A204.1 (cell line): ENCODE results near the gene GBP3.
"Not testable (repeated sequence)": the region's sequence is repeated elsewhere in the genome, so short reads cannot be mapped to it uniquely, and the experiment has no call there.

Source experiments
- FAIRE-seq: peaks from 2 replicates; lab custom pipeline; 2012; peaks lifted over from hg19 to GRCh38; lab: Jason Lieb, UNC

Gene GBP3

GRCh38 chr1:89022167-89022959 is at the start of gene GBP3:
Gene GBP3 (minus strand): TSS chr1:89022866. CDS start chr1:89020721, 2,145 bp downstream.
- FAIRE-seq, result peak; percentile 95

- FAIRE-seq, result no peak
Observed at GRCh38 chr1:89070509-89070908, 47.8 kb upstream of the GBP3 start.

- peak; percentile 29 for FAIRE-seq
Observed at GRCh38 chr1:89069951-89070350, 47.3 kb upstream of the GBP3 start.

GRCh38 chr1:89068291-89068690 is 45.6 kb upstream of the GBP3 start:
- FAIRE-seq, result no peak

- FAIRE-seq, result peak; percentile 97
Observed at GRCh38 chr1:89065079-89065868, 42.6 kb upstream of the GBP3 start, which contains the start of gene GBP1. Gene GBP1 (minus strand): TSS chr1:89065208. CDS start chr1:89063234, 1,974 bp downstream.

DNA sequence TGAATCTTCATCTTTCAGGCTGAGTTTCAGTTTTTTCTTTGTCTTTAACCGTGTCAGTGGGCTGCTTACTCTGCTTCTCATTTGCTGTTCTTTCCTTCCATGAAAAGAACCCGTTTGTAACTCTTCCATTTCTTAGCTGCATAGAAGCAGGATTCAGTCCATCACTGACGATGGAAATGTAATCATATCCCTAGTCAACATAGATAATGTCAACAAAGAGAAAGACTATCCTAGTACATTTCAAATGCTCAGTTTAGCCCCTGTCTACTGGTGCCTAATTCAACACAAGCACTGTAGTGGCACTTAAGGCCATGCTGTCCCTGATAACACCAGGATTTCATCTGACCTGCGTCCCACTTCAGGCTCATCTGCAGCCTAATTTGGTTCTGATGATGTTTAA is 42.0 kb upstream of the GBP3 start:
- FAIRE-seq, result no peak

GRCh38 chr1:89063094-89063493 is 40.4 kb upstream of the GBP3 start:
- no peak for FAIRE-seq

DNA sequence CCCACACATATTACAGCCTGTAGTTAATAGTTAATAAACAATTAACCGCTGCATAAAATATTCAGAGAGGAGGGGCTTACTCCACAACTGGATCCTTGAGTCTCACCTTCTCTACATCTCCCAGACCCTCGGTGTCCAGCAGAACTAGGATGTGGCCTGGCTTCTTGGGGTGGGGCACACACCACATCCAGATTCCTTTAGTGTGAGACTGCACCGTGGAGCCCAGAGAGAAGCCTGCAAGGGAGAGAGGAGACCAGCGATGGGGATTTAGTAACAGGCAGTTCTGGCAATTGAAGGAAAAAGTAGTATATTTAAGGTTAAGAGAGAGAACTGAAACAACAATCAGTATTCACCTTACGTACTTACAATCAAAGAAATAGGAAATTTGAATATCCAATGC is 37.4 kb upstream of the GBP3 start:
- FAIRE-seq, result no peak

DNA sequence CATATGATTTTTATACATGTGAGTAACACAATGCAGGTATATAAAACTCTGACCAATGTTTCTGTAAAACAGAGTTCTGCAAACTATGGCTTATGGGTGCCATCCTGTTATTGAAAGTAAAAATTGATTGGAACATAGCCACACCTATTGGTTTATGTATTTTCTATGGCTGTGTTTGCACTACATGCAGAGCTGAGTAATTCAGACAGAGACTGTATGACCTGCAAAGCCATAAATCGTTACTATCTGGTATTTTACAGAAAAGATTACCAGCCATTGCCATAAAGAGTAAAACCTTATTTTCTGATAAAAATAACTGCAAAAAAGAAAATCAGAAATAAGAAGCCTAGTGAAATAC is 29.3 kb upstream of the GBP3 start:
- FAIRE-seq, result no peak

- no peak for FAIRE-seq
Observed at GRCh38 chr1:89051300-89051954, 28.8 kb upstream of the GBP3 start.

DNA sequence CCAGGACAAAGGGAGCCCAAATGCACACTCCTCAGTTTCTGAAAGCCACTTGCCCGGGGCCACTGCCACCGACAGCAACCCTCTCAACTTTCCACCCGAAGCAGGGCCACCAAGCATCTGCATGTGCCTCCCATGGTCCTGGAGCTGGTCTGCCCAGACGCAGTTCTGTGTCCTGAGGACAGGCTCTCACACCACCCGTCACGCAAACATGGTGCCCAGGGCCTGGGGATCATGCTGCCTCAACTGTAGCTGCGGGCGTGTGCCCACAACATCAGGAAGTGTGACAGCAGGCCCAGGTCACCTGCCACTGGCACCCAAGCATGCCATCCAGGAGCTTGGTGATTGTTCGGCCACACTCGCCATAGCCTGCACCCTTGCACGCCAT is 28.0 kb upstream of the GBP3 start:
- FAIRE-seq, result no peak

GRCh38 chr1:89049901-89050648 is 27.4 kb upstream of the GBP3 start:
- not testable (repeated sequence) for FAIRE-seq

DNA sequence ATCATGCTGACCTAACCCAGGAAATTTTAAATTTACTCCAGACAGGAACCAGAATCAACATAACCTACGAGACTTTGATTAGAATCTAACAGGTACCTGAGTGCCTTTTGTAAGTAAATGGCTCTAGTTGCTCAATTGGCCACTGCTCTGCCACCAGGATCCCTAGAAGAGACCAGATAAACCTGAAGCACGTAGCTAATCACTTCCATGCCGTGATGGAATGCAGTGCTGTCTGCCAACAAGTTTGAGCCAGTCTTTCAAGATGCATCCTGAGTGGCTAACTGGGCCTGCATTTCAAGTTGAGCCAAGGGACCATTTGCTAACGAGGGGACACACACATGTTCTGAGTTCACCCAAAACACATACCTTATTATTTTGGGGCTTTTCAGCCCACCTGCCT is 26.5 kb upstream of the GBP3 start:
- not testable (repeated sequence) for FAIRE-seq

GRCh38 chr1:89047734-89048133 is 25.1 kb upstream of the GBP3 start:
- FAIRE-seq, result no peak

DNA sequence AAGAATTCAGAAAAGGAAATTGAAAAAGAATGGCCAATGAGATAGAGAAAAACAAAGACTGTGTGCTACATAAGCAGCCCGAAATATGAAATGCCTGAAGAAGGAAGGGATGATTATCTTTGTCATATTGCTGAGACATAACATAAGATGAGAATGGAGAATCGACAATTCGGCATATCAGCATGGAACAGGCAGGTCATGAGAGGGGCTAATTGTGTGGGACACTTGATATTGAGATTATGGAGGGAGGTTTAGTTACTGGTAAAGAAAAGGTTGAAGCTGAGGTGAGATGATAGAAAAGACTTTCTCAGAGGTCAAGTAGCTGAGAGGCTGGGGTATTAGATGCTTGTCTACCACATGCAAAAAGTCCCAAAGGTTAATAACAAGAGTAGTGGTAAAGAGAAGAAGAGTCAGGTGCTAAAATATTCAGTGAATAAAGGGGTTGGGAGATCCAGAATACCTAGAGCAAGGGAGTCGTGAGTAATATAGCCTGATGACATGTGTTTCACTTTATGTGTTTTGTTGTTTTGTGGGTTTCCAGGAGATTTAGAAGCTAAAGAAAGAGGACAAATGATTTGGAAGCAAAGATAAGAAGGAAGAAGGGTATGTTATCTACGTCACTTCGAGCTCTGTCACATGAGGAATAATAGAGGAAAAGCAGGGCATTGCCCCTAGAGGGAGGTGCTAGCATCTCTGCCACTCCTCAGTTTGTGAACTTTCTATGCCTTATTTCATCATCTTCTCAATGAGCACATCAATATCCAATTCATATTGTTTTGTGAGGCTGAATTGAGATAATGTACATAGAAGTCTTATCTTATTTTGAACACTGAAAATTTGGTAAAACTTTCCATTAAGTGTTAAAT is 23.9 kb upstream of the GBP3 start:
- FAIRE-seq, result peak; percentile 6

DNA sequence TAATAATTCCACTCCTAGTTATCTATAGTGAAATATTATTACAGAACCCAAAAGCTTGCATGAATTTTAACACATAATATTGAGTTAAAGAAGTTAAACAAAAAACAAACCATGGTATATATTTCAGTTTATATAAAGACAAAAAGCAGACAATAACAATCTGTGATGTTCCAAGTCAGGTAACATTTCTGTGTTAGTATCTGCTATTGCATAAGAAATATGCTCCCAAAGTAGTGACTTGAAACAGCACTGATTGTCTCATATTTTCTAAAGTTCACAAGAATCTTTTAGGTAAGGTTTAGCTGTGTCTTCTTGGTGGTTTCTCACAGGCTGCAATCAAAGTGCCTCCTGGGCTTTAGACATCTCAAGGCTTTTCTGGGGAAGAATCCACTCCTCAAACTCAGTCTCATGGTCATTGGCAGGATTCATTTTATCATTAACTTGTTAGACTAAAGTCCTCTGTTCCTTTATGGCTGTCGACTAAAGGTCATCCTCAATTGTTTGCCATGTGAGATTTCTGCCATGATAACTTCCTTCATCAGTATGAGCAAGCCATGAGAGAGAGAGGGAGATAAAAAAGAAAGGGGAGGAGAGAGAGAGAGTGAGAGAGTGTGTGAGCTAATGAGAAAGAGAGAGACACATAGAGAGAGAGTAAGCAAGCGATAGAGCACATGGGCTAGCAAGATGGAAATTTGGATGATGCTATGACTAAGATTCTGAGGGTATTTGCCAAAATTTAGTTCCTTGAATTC is 22.5 kb upstream of the GBP3 start:
- FAIRE-seq, result no peak

GRCh38 chr1:89043940-89044339 is 21.3 kb upstream of the GBP3 start:
- FAIRE-seq, result no peak

- FAIRE-seq, result no peak
Observed at GRCh38 chr1:89042491-89042890, 19.8 kb upstream of the GBP3 start.

- FAIRE-seq, result no peak
Observed at GRCh38 chr1:89041721-89042120, 19.1 kb upstream of the GBP3 start.

GRCh38 chr1:89041119-89041641 is 18.5 kb upstream of the GBP3 start:
- FAIRE-seq, result no peak

DNA sequence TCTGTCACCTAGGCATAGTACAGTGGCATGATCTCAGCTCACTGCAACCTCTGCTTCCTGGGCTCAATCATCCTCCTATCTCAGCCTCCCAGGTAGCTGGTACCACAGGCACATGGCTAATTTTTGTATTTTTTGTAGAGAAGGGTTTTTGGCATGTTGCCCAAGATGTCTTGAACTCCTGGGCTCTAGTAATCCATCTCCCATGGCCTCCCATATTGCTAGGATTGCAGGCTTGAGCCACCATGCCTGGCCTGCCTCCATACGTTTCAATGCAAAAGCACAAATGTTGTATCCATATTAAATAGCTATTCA is 17.6 kb upstream of the GBP3 start:
- no peak for FAIRE-seq
